Ovary (tissue), 3 donors: ENCODE results near the gene MAP3K7.

Experiments used
- CTCF ChIP-seq, 3 donors: fragments of 450-650 bp in 2 of 3; fragments of 200-600 bp in 1 of 3; IDR thresholded peaks; one replicate each; pipeline versions ENCODE4 v1.5.1 to v1.8.0; 2016 to 2022; ENCODE audit warnings: antibody characterized with exemption in 3 of 3, mild to moderate bottlenecking in 1 of 3
- EP300 ChIP-seq: sonication (generic); formaldehyde crosslinking; IDR thresholded peaks from one replicate; pipeline ENCODE4 v1.6.1; 2017; ENCODE audit warnings: antibody characterized with exemption
- POLR2A ChIP-seq: fragments of 450-650 bp; IDR thresholded peaks from one replicate; pipeline ENCODE4 v1.6.1; 2017; ENCODE audit warnings: antibody characterized with exemption, mild to moderate bottlenecking, moderate library complexity
- donor health status: DM: no; HTN: no; CAD: no.

- TF ChIP-seq CTCF (IDR thresholded peaks at IDR 0.05) (no peak), EP300 (no peak), POLR2A (no peak)
Observed at GRCh38 chr6:90525421-90525820, 61.5 kb downstream of the MAP3K7 start.
